CD4-positive, alpha-beta T cell treated with Interleukin-6 for 4 hours (primary cell): ENCODE measurements around the gene SHOX.
"Not testable (repeated sequence)": the region's sequence is repeated elsewhere in the genome, so short reads cannot be mapped to it uniquely, and the experiment has no call there.

Experiments used
- DNase-seq: peaks from one replicate; pipeline ENCODE4 v3.0.0-alpha.2; 2020; ENCODE audit warnings: mixed read lengths

Gene SHOX

DNA sequence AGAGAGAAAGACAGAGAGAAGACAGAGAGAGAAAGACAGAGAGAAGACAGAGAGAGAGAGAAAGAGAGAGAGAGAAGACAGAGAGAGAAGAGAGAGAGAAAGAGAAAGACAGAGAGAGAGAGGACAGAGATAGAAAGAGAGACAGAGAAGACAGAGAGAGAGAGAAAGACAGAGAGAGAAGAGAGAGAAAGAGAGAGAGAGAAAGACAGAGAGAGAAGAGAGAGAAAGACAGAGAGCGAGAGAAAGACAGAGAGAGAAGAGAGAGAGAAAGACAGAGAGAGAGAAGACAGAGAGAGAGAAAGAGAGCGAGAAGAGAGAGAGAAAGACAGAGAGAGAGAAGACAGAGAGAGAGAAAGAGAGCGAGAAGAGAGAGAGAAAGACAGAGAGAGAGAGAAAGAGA is 7.8 kb upstream of the SHOX start:
- DNase-seq = not testable (repeated sequence)

DNA sequence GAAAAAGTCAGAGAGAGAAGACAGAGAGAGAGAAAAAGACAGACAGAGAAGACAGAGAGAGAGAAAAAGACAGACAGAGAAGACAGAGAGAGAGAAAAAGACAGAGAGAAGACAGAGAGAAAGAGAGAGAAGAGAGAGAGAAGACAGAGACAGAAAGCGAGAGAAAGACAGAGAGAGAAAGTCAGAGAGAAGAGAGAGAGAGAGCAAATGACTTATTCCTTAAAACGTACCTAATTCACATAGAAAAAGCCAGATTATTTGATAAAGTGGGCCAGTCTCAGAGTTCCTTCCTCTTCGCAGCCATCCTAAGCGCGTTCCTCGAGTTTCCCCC is 7.4 kb upstream of the SHOX start:
- no peak for DNase-seq

DNA sequence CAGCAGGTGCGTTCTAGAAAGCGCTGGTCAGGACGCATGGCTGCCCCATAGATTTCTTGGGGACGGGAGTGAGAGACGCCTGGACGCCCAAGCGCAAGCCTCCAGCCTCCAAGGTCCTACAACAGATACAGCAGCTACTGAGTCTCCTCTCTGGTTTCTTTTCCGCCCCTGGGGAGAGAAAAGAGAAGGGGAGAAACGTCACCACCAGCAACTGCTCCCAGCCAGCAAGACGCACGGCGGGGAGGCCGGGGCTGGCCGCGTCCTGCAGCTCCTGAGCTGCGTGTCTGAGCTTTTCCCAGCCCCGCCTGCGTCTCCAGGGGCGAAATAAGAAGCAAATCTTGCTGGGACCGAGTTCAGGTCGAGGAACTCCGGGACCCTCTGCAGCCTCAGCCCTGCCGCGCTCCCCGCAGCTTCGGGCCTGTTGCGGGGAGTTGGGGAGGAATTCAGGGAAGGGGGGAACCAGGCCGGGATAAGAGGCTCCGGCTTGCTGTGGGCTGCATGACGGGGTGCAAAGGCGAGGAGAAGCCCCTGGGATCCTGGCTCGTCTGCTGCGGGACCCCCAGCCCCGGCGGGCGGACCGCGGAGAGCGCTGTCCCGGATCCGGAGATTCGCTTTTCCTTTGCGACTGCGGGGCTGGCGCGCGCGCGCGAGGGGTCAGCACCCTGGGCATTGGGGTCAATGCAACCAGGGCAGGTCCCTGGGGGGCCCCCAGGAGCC is 6.8 kb upstream of the SHOX start:
- DNase-seq = no peak

DNA sequence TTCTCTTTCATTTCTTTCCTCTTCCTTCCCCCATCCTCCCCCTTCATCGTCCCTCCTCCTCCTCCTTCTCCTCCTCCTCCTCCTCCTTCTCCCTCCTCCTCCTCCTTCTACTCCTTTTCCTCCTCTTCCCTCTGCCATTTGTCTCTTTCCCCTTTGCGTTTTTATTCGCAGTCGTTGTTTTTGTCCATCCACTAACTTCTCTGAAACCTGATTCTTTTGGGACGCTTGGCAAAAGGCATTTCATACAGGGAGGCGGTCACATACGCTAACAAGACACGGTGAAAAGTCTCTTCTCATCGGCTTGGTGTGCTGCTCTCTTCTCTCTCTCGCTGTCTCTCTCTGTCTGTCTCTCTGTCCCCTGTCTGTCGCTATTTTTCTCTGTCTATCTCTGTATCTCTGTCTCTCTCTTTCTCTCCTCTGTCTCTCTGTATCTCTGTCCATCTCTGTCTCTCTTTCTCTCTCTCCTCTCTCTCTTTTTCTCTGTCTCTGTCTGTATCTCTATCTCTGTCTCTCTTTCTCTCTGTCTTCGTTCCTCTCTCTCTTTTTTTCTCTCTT is 5.4 kb upstream of the SHOX start:
- no peak for DNase-seq

DNA sequence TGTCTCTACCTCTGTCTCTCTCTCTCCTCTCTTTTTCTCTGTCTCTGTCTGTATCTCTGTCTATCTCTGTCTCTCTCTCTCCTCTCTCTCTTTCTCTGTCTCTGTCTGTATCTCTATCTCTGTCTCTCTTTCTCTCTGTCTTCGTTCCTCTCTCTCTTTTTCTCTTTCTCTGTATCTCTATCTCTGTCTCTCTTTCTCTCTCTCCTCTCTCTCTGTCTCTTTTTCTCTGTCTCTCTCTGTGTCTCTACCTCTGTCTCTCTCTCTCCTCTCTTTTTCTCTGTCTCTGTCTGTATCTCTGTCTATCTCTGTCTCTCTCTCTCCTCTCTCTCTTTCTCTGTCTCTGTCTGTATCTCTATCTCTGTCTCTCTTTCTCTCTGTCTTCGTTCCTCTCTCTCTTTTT is 4.5 kb upstream of the SHOX start:
- DNase-seq = not testable (repeated sequence)

DNA sequence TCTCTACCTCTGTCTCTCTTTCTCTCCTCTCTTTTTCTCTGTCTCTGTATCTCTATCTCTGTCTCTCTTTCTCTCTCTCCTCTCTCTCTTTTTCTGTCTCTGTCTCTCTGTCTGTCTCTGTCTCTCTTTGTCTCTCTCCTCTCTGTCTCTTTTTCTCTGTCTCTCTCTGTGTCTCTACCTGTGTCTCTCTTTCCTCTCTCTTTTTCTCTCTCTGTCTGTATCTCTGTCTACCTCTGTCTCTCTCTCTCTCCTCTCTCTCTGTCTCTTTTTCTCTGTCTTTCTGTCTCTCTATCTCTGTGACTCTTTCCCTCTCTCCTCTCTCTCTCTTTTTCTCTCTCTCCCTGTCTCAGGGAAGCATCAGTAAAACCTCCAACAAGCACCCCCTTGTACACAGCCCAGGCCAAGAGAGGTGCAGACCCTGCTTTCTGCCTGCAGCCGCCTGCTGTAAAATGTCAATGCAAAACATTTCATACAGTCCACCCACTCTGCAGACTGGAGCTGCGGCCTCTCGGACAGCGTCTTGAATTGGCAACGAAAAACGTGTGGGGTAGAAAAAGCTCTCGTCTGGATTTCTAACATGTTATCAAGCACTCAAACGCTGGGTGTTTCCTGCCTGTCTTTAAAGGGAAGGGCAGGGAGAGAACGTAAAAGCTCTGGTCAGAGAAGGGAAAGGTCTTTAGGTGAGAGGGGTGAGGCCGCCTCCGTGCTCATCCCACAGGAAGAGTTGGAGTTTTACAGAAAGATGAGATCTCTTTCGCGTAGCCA is 3.7 kb upstream of the SHOX start:
- DNase-seq = no peak

DNA sequence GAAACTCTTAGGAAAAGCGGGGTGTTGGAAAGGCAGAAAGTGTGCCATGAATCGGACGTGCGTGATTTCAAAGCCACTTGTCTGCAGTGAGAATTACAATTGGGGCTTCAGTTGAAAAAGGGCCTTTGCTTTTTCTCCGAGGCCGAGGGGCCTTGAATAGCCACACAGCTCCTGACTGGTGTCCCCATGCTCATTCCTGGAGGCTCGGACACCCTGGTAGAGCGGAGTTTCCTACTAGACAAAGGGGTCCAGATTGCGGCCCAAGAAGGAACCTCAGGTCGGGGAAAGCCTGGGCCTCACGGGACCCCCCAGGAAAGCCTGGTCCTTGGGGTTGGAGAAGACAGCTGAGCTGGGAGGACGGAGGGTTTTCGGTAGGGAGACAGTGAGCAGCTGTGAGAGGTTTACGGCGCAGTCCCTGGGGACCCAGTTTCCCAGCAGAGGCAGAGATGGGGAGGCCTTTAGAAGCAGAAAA is 3.0 kb upstream of the SHOX start:
- DNase-seq = no peak

DNA sequence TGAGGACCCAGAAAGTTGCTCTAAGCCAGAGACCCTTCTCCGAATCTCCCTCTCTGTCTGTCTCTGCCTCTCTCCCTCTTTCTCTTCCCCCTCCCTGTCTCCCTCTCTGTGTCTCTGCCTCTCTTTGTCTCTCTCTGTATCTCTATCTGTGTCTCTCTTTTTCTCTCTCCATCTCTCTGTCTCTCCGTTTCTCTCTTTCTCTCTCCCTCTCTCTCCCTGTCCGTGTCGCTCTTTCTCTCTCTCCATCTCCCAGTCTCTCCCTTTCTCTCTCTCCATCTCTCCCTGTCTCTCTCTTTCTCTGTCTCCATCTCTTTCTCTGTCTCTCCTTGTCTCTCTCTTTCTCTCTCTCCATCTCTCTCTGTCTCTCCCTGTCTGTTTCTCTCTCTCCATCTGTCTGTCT is 2.6 kb upstream of the SHOX start:
- no peak for DNase-seq

DNA sequence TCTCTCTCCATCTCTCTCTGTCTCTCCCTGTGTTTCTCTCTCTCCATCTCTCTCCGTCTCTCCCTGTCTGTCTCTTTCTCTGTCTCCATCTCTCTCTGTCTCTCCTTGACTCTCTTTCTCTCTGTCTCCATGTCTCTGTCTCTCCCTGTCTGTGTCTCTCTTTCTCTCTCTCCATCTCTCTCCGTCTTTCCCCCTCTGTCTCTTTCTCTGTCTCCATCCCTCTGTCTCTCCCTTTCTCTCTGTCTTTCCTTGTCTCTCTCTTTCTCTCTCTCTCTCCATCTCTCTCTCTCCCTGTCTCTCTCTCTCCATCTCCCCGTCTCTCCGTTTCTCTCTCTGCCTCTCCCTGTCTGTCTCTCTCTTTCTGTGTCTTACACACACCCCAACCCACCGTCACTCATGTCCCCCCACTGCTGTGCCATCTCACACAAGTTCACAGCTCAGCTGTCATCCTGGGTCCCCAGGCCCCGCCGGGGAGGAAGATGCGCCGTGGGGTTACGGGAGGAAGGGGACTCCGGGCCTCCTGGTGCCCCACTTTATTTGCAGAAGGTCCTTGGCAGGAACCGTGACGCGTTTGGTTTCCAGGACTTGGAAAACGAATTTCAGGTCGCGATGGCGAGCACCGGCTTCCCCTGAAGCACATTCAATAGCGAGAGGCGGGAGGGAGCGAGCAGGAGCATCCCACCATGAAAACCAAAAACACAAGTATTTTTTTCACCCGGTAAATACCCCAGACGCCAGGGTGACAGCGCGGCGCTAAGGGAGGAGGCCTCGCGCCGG is 1.2 kb upstream of the SHOX start:
- no peak for DNase-seq

DNA sequence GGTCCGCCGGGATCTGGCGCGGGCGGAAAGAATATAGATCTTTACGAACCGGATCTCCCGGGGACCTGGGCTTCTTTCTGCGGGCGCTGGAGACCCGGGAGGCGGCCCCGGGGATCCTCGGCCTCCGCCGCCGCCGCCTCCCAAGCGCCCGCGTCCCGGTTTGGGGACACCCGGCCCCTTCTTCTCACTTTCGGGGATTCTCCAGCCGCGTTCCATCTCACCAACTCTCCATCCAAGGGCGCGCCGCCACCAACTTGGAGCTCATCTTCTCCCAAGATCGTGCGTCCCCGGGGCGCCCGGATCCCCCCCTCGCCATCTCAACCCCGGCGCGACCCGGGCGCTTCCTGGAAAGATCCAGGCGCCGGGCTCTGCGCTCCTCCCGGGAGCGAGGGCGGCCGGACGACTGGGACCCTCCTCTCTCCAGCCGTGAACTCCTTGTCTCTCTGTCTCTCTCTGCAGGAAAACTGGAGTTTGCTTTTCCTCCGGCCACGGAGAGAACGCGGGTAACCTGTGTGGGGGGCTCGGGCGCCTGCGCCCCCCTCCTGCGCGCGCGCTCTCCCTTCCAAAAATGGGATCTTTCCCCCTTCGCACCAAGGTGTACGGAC is 482 bp upstream of the SHOX start:
- no peak for DNase-seq

DNA sequence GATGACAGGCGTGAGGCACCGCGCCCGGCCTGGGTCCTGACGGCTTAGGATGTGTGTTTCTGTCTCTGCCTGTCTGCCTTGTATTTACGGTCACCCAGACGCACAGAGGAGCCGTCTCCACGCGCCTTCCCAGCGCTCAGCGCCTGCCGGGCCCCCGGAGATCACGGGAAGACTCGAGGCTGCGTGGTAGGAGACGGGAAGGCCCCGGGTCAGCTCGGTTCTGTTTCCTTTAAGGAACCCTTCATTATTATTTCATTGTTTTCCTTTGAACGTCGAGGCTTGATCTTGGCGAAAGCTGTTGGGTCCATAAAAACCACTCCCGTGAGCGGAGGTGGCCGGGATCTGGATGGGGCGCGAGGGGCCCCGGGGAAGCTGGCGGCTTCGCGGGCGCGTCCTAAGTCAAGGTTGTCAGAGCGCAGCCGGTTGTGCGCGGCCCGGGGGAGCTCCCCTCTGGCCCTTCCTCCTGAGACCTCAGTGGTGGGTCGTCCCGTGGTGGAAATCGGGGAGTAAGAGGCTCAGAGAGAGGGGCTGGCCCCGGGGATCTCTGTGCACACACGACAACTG is 1.3 kb downstream of the SHOX start:
- DNase-seq = no peak

DNA sequence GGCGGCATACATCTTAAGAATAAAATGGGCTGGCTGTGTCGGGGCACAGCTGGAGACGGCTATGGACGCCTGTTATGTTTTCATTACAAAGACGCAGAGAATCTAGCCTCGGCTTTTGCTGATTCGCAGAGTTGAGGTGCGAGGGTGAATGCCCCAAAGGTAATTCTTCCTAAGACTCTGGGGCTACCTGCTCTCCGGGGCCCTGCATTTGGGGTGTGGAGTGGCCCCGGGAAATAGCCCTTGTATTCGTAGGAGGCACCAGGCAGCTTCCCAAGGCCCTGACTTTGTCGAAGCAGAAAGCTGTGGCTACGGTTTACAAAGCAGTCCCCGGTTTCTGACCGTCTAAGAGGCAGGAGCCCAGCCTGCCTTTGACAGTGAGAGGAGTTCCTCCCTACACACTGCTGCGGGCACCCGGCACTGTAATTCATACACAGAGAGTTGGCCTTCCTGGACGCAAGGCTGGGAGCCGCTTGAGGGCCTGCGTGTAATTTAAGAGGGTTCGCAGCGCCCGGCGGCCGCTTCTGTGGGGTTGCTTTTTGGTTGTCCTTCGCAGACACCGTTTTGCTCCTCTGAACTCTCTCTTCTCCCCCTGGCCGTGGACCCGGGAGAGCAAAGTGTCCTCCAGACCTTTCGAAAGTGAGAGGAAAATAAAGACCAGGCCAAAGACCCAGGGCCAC is 1.9 kb downstream of the SHOX start:
- DNase-seq = no peak

DNA sequence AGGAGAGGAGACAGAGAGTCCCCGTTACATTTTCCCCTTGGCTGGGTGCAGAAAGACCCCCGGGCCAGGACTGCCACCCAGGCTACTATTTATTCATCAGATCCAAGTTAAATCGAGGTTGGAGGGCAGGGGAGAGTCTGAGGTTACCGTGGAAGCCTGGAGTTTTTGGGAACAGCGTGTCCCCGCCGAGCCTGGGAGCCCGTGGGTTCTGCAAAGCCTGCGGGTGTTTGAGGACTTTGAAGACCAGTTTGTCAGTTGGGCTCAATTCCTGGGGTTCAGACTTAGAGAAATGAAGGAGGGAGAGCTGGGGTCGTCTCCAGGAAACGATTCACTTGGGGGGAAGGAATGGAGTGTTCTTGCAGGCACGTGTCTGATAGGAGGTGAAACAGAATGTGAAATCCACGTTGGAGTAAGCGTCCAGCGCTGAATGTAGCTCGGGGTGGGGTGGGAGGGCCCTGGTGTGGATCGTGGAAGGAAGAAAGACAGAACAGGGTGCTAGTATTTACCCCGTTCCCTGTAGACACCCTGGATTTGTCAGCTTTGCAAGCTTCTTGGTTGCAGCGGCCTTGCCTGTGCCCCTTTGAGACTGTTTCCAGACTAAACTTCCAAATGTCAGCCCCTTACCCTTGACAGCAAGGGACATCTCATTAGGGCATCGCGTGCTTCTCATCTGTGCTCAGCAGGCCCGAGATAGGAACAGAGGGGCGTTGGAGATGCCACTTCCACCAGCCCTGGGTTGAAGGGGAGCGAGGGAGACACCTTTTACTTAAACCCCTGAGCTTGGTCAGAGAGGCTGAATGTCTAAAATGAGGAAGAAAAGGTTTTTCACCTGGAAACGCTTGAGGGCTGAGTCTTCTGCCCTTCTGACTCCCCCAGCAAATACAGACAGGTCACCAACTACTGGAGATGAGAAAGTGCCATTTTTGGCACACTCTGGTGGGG is 2.7 kb downstream of the SHOX start:
- DNase-seq = no peak

DNA sequence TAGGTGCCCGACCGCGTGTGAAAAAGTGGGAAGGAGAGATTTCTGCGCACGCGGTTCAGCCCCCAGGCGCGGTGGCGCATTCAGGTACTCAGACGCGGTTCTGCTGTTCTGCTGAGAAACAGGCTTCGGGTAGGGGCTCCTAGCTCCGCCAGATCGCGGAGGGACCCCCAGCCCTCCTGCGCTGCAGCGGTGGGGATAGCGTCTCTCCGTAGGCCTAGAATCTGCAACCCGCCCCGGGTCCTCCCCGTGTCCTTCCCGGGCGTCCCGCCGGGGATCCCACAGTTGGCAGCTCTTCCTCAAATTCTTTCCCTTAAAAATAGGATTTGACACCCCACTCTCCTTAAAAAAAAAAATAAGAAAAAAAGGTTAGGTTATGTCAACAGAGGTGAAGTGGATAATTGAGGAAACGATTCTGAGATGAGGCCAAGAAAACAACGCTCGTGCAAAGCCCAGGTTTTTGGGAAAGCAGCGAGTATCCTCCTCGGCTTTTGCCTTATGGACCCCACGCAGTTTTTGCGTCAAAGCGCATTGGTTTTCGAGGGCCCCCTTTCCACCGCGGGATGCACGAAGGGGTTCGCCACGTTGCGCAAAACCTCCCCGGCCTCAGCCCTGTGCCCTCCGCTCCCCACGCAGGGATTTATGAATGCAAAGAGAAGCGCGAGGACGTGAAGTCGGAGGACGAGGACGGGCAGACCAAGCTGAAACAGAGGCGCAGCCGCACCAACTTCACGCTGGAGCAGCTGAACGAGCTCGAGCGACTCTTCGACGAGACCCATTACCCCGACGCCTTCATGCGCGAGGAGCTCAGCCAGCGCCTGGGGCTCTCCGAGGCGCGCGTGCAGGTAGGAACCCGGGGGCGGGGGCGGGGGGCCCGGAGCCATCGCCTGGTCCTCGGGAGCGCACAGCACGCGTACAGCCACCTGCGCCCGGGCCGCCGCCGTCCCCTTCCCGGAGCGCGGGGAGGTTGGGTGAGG is 3.7 kb downstream of the SHOX start:
- DNase-seq = no peak

DNA sequence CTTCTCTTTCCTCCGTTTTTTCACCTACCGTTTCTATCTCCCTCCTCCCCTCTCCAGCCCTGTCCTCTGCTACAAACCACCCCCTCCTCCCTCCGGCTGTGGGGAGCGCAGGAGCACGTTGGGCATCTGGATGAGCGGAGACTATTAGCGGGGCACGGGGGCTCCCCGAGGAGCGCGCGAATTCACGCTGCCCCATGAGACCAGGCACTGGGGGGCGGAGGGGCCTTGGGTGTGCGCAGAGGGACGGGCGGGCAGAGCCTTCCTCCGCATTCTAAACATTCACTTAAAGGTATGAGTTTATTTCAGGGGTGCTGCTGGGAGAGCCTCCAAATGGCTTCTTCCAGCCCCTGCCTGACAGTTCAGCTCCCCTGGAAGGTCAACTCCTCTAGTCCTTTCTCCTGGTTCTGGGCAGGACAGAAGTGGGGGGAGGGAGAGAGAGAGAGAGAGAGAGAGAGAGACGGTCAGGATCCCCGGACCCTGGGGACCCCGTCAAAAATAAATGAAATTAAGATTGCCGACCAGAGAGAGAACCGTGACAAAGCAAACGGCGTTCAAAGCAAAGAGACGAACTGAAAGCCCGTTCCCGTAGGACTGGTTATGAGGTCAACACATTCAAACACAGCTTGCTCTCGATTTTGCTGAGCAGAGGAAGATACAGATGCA is 5.0 kb downstream of the SHOX start:
- DNase-seq = no peak

DNA sequence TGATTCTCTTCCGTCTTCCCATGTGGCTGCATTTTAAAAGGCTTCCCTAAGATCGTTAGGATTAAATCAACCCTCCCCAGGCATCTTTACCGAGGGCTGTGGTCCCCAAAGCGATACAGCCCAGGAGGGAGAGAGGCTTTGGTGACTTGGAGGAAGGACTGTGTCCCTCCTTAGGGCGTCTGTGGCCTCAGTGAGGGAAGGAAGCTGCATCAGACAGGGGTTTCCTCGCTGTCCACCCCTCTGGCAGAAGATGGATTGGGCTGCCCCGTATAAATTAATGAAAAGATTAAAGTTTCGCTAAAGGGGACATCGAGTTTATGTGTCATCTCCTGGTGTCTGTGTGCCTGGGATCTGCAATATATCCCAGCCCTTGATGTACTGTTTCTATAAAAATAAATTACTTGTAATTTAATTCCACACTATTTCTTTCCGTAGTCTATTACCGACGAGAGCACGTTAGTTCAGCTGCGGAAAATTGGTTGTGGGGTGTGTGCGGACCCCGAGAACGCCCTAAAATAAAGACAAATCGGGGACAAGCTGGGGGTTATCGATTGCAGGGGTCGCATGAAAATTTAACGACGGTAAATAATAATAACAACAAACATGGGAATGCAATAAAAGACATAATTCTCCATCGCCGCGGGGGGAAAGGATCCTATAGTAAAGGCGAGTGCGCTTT is 6.5 kb downstream of the SHOX start:
- DNase-seq = no peak

DNA sequence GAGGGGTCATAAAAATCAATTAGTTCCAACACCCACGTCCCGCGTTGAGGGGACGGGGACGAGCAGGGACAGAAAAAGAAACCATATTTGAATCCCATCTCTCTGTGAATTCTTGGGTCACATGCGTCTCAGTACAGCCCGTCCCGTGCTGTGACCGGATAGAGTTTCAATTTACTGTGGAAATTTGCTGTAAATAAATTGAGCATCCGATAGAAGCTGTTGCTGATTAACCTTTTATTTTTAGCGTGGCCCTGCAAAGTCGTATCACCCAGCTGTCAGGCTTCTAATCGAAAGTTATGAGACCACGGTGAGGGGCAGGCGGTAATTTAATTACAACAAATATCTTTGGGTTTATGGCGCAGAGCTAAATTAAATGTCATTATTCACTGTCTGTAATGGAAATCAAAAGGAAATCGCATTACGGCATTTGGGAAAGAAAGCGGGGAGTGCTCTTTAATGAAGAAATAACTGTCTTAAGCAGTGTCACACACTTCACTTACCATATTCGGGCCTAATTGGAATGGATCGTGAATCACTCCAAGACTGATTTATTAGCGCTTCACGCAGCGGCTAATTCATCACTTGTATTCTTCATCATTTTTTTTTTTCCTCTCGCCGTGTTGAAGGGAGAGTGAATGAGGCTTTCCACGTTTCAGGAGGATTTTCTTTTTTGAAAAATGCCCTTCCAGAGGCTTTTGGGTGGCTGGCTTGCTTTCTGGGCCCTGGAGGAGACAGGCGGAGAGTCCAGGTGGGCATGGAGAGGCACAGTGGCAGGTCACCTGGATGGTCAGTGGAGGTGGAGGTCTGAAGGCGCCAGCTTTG is 7.3 kb downstream of the SHOX start:
- DNase-seq = no peak
